ENCODE data around the gene PTPRT.

GRCh38 chr20:43011491-43011890 lies 178.2 kb downstream of the PTPRT start:
- no peak for TF ChIP-seq CTCF (IDR thresholded peaks at IDR 0.05)
- TF ChIP-seq POLR2AphosphoS5 (IDR thresholded peaks at IDR 0.05; ENCODE audit: insufficient read depth in 1 of 2, low read depth in 1 of 2): no peak
